HG03103 (cell line): ENCODE results near the gene SEL1L2.

ENCODE experiments used
- ATAC-seq: cut with Tn5 transposase; IDR thresholded peaks from one replicate; pipeline ENCODE4 v1.9.1; 2021; ENCODE audit warnings: low read depth; ENCODE audit not compliant: unreplicated experiment

SEL1L2 gene

GRCh38 chr20:13934992-13935894 lies 55.2 kb downstream of the SEL1L2 start:
- no peak for ATAC-seq

- no peak for ATAC-seq
These were observed 60.1 kb downstream of the SEL1L2 start for GRCh38 chr20:13930281-13930680.

GRCh38 chr20:13929836-13930235 lies 60.6 kb downstream of the SEL1L2 start:
- ATAC-seq: no peak

GRCh38 chr20:13928901-13929300 lies 61.5 kb downstream of the SEL1L2 start:
- no peak for ATAC-seq

- no peak for ATAC-seq
These were observed 63.2 kb downstream of the SEL1L2 start for GRCh38 chr20:13927171-13927570.

GRCh38 chr20:13922241-13922640 lies 68.2 kb downstream of the SEL1L2 start:
- ATAC-seq: no peak

- no peak for ATAC-seq
These were observed 75.1 kb downstream of the SEL1L2 start for GRCh38 chr20:13915284-13915683.

GRCh38 chr20:13913572-13913971 lies 76.8 kb downstream of the SEL1L2 start:
- no peak for ATAC-seq

GRCh38 chr20:13913131-13913530 lies 77.3 kb downstream of the SEL1L2 start:
- no peak for ATAC-seq

GRCh38 chr20:13910492-13910891 lies 79.9 kb downstream of the SEL1L2 start:
- no peak for ATAC-seq

- ATAC-seq: no peak
These were observed 81.3 kb downstream of the SEL1L2 start for GRCh38 chr20:13909067-13909466.

- ATAC-seq: no peak
These were observed 85.6 kb downstream of the SEL1L2 start for GRCh38 chr20:13904766-13905165.

- ATAC-seq: no peak
These were observed 89.9 kb downstream of the SEL1L2 start for GRCh38 chr20:13900496-13900895.

- ATAC-seq: no peak
These were observed 92.3 kb downstream of the SEL1L2 start for GRCh38 chr20:13898012-13898612.

- no peak for ATAC-seq
These were observed 98.8 kb downstream of the SEL1L2 start for GRCh38 chr20:13891575-13891974.

GRCh38 chr20:13884803-13885202 lies 105.6 kb downstream of the SEL1L2 start:
- no peak for ATAC-seq

- ATAC-seq: no peak
These were observed 107.0 kb downstream of the SEL1L2 start for GRCh38 chr20:13883425-13883824.

- ATAC-seq: no peak
These were observed 111.8 kb downstream of the SEL1L2 start for GRCh38 chr20:13878566-13878965.

- ATAC-seq: no peak
These were observed 112.6 kb downstream of the SEL1L2 start for GRCh38 chr20:13877793-13878192.

- ATAC-seq: no peak
These were observed 115.1 kb downstream of the SEL1L2 start for GRCh38 chr20:13875265-13875811.

GRCh38 chr20:13874394-13875157 lies 115.8 kb downstream of the SEL1L2 start:
- no peak for ATAC-seq
